CD4-positive, alpha-beta T cell treated with Interleukin-6 at 100 ng/mL for 8 hours (primary cell): ENCODE measurements around the gene SORCS2.

ENCODE experiments used
- DNase-seq: peaks from one replicate; pipeline ENCODE4 v3.0.0-alpha.2; 2020; ENCODE audit warnings: mixed read lengths, low spot score

The SORCS2 gene

DNA sequence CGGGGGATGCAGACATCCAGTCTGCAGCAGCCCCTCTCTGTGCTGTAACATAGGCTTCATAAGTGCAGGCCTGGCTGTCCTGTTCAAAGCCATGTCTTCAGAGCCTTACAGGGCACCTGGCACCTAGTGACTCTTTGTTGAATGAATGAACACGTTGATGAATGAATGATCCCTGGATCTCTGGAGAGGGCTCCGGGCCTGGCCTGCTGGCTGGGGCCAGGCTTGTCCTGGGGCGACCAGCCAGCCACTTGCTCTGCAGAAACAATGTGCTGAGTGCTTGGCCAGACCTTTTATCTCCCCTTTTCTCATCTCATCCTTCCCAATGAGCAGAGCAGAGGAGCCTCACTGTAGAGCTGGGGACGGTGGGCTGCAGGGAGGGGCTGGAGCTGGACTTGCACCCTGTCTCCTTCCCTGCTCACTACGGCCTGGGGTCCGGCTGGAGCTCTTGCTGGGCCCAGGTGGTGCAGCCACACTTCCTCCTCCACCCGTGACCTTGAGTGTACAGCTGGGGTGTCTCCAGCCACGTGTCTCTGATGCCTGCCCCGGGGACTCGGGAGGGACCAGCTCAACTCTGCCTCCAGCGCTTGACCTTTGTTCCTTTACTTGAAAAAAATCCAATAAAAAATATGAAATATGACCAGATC is 164.5 kb downstream of the SORCS2 start:
- DNase-seq, result no peak

DNA sequence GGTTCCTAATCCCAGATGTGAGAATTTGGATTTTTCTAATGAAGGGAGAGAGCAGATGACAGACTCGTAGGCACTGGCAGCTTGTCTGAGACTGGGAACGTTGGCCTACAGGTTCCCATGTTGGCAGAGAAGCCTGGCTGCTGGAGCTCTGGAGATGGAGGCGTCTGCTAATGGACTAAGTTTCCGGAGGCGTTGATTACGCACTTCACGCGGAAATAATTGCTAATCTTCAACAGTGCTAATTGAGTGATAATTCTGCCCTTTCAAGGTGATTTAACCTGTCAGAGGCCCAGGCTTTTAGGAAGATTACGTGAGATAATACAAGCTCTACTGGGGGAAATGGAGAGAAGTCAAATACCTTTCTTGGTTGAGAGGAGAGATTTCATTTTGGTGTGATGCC is 165.0 kb downstream of the SORCS2 start:
- no peak for DNase-seq

DNA sequence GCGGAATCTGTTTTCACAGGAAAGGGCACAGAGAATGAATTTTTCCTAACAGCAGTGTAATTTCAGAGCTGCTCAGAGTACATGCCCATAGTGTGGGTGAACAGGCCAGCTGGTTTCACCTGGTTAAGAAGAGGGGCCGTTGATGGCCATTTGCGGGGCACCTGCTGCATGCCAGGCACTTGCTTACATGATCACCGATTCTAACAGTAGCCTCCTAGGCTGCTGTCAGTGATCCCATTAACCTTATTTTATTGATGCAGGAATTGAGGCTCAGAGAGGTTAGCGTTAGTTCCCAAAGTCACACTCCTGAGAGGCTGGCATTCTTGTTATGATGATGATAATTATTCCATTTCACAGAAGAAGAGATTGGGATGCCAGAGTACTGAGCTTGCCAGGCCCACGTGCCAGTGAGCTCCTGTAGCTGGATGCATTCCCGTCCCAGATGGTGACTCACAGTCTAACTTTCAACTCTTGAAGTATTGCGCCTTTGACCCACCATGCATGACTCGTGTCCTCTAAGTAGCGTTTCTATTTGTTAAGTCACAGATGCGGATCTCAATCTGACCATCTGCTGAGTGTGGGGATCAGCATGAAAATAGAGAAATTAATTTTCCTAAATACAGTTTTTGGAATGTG is 165.9 kb downstream of the SORCS2 start:
- no peak for DNase-seq

DNA sequence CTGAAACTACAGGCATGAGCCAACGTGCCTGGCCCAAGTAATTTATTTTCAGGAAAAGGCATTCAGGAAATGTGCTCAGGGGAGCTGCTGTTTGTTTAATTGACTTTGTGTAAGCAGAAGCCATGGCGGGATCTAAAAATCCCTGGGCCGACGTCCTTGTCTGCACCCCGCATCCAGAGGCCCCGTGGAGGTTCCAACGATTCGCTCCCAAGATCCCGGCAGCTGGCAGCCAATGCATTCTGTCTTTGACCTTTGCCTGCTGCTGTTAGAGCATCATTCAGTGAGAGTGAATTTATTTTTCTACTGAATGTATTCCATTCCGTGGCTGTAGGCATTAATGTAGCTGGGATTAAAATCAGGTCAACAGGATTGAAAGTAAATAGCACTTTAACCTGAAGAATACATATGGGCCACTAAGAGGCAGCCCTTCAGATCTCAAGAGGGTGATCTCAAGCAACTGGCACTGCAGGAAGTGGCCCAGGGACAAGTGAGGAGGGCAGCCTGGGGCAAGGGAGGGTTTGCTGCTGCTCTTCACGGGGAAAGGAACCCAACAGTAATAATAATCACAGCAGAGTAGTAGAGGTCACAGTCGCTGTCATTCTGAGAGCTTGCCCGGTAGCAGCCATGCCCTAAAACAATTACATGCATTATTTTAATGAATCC is 167.2 kb downstream of the SORCS2 start:
- DNase-seq, result no peak

DNA sequence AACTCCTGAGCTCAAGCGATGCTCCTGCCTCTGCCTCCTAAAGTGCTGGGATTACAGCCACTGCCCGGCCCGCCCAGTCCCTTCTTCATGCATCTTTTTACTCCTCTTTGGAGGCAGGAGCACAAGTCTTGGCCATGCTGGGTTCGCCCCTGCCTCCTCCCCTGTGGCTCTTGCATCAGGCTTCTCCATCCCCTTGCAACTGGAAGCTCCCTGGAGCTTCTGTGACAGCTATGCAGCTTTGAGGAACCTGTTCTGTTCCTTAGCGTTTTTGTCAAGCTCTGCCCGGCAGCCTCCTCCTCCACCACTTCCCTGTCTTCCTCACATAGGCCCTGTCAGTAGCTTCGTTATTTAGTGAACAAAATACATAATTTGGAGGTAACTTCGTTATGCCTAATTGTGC is 168.5 kb downstream of the SORCS2 start:
- no peak for DNase-seq

DNA sequence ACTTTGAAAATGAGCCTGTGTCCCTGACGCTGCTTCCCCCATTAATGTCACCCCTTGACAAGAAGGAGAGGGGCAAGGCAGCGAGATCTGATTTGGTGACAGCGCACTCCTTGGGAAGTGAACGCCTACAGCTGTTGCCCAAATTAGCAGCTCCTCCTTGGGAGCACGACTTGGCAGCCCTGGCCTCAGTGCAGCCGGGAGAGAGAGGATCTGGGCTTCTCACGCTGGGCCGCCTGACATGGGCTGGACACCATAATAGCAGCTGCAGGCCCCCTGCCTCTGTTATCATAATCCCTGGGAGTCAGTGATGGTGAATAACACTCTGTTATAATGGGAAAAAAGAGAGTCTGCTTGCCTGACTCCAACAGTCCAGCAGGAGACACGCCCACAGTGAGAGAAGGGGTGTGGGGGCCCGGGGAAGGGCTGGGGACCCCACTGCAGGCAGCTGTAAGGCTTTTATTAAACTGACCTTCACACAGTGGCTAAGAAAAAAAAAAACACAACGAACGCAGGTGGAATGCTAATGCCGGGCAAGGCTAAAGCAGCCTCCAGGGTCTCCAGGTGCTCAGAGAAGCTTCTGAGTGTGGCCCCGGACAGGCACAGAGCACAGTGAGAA is 169.1 kb downstream of the SORCS2 start:
- no peak for DNase-seq

DNA sequence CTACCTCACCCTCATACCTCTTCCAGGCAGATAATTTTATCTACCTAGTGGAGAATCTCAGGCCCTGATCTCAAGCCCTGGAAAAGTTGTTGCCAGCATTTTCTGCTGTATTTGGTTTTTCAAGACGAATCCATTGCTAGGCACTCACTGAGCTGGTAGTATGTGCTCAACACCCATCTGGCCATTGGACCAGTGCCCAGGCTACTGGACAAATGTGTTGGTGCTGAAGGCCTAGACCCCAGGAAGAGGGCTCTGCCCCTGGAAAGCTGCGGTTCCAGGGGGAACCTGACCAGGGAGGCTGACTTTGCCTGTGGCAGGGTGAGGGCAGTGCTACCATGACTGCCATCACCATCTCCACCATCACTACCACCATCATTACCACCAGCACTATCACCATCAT is 170.0 kb downstream of the SORCS2 start:
- no peak for DNase-seq

DNA sequence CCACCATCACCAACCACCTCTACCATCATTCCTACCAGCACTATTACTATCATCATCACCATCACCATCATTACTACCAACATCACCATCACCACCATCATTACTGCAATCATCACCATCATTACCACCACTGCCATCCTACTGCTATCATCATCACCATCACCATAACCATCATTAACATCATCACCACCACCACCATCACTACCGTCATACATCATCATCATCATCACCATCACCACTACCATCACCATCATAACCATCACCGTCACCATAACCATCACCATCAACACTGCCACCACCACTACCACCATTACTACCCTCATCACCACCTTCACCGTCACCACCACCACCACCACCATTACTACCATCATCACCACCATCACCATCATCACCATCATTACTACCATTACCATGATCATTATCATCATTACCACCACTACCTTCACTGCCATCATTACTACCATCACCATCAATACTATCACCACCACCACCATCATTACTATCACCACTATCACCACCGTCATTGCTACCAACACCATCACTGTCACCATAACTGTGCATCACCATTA is 170.6 kb downstream of the SORCS2 start:
- no peak for DNase-seq

DNA sequence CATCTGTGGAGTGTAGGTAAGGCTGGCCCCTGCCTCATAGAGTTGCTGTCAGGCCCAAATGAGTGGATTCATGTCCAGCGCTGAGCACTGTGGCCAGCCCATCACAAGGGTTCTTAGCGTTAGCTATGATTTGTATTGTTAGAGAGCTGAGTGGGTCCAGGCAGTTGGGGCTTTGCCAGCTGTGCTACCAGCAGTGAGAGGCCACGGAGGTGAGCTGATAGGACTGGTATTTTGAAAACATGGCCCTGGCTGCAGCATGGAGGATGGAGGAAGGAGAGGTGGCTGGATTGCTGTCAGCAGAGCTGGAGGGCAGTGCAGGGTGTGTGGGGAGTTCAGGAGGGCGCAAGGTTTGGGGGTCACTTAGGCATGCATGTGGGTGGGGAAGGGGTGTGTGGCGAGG is 172.6 kb downstream of the SORCS2 start:
- no peak for DNase-seq

DNA sequence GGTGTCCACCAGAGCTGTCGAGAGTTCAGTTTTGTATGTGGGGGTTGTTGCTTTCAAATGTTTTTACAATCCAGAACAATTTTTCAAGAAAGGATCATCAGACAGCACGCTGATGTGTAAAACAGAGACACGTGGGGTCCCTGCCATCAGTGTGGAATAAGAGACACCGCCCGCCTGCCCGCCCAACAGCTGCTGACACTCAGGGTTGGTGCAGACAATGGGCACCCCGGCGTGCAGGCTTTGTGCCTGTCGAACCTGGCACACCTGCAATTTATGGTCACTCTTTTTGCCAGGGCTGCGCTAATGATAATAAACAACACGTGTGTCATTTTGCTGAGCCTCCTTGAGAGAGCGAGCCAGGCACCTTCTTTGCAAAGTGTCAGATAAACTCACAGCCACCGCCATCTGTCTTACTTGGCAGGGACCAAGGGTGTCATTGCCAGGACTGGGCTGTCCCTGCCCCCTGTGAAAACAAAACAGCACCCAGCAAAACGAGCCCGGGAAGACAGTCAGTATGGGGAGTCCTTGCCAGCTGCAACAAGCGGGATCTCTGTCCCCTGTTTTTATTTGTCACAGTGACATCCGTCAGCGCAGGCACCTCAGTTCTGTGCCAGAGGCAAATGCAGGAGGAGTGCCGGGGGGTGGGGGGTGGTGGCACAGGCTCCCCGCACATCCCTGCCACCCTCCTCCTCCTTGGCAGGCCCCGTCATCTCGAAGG is 173.3 kb downstream of the SORCS2 start:
- DNase-seq, result no peak

DNA sequence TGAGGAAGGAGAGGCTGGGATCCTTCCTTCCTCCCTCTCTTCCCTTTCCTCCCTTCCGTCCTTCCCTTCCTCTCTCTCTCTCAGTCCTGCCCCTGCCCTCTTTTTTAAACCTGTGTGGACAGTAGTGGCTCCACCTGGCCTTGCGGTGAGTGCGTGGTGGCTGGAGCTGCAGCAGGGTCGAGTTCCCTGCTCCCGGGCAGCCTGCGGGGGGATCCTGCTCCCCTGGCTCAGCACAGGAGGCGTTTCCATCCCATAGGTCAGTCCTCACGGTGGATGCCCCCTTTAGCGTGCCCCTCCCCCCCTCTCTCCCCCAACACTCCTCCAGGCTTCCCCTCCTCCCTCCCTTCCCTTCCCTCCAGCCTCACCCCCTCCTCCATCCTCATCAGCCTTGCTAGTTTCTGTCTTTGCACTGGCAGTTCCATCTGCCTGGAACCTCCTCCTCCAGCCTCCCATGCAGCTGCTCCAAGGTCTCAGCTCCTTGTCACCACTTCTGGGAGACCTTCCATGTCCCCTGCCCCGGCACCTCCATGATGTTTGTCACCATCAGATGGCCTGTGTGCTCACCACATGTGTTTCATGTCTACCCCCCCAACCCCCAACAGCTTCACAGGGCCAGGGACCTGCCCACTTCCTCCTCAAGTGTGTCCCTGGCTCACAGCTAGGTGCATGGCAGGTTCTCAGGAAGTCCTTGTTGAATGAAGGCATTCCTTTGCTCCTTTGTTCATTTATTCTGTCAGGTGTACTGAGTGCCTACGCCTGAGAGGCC is 174.0 kb downstream of the SORCS2 start:
- no peak for DNase-seq

DNA sequence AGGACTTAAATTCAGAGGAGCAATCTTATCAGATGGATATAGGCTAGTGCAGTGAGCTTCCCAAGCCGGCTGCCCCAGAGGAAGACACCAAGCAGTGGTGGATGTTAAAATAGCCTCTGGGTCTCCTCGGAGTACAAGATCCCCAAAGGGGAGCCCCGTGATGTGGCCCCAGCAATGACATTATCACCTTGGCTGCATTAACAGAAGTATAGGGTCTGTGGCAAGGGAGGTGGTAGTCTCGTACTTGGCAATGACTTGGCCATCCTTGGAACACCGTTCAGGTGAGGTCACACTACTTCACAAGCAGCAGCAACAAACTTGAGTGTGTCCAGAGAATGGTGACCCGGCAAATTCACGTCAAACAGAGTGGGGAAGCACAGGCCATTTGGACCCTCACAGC is 174.6 kb downstream of the SORCS2 start:
- DNase-seq, result no peak

DNA sequence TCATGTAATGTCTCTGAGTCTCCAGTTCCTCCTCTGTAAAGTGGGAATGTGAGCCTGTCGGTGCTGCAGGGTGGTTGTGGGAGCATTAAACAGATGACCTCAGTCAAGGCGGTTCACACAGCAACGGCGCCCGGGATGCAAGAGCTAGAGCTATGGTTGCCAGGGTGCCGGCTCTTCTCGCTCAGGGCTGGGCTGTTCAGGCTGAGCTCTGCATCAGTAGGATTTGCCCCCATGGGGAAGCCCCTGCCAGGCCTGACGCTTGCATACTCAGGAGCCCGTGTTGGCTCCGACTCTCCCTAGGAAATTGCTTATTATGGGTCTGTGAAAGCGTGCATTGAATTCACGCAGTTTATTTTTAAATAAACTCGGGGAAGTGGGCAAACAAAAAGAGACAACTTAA is 175.1 kb downstream of the SORCS2 start:
- DNase-seq, result no peak

DNA sequence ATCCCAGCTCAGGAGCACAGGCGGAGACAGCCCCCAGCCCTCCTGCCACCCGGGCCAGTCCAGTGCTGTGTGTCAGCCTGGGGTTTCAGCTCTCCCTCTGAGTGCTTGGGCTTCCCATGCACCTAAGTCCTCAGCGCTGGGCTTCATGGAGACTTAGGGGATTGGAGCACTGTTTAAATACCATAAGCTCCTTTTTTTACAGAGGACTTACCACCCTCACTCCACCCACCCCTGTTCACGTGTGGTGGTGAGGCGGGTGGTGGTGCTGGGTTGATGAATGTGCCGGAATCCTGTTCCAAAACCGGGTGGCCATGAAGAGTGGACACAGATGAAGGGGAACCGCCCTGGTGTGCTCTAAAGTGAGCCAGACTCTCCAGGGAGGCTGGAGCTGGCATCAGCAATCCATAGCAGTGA is 175.5 kb downstream of the SORCS2 start:
- DNase-seq, result no peak

DNA sequence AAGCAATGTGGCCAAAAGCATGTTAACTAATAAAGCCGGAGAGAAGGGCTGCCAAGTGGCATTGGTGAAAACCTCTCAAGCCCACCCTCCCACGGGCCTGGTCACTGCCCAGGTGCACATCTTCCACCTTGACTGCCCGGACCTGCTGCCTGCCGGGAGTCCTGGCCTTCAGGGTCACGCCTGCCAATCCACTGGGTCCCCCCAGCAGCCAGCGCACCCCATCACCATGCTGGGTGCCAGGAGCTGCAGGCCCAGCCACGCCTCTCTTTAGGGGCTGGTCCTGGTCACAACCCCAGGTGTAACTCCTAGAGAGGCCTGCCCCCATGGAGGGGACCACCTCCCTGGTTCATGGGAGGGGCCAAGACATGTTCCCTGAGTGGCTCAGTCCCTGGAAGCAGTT is 176.0 kb downstream of the SORCS2 start:
- DNase-seq, result no peak

DNA sequence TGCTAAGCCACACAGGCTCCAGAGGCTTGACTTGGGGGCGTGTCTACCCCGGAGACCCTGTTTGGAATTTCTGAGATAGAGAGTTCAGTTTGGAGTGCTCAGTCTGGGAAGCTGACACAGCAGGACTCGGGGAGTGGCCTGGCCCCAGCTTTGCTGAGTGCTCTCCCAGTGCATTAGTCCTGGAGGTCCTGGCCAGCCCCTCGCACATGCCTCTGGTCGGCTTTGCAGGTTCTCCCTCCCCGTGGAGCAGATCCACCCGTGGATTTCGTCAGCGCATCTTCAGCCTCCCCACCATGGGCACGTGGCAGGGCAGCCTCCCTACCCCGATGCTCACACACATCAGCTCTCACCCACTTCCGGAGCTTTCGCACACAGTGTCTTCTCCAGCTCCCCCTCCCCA is 177.2 kb downstream of the SORCS2 start:
- no peak for DNase-seq

DNA sequence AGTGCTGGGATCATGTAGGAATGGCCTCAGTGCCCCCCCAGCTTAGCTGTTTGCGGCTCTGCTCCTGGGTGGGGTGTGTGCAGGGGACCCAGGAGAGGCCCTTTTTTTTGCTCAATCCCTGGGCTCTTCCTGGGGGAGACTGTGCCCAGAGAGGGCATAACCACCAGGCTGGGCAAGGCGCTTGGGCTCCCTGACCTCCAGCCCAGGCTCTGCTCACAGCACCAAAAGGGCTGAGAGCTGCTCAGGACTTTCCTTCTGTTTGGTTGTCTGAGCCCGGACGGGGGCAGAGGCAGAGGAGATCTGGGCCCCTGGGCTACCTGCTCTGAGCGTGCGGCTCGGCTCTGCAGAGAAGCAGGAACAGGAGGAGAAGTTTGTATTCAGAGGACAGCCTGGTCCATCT is 177.7 kb downstream of the SORCS2 start:
- DNase-seq, result no peak

DNA sequence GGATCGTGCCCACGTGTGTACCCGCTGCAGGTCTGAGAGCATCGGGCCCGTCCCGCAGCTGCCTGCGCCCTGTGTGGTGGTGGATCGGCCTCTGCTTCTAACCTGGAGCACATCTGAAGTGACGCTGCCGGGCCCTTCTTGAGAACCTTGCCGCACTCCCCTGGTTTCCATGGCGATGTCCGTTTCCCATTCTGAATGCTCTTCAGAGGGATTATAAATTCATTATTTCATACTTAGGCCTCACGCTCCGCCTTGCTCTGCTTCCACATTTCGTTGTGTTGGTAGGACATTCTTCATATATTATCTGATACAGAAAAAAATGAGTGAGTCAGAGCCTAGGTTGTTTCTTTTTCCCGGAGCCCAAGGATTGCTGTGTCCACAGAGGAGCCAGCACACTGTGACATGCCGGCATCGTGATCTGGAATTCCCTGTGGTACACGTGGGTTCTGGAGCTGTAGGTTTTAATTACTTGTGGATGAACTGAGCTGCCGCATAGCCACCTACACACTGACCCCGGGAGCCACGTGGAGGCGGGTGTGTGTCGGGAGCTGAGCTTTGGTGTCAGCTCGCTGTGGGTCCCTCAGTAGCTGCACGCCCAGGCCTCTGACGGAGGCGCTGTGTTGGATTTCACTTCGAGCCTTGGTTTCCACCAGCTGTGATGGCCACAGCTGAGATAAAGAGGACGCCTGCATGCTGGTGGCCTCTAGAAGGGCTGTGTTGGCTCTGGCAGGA is 179.0 kb downstream of the SORCS2 start:
- DNase-seq, result no peak

DNA sequence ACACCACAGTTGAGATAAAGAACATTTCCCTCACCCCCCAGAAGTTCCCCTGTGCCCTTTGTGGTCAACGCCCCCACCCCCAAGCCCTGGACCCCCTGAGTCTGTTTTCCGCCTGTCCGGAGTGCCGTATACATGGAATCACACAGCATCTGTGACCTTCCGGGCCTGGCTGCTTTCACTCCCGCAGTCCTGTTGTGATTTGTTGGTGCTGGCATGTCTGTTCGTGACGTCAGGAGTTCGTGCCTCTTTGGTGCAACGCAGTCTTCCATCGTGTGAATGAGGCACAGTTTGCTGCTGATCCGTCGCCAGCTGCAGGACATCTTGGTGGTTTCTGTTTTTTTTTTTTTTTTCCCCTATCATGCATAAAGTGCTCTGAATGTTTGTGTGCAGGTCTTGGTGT is 180.3 kb downstream of the SORCS2 start:
- DNase-seq, result no peak

DNA sequence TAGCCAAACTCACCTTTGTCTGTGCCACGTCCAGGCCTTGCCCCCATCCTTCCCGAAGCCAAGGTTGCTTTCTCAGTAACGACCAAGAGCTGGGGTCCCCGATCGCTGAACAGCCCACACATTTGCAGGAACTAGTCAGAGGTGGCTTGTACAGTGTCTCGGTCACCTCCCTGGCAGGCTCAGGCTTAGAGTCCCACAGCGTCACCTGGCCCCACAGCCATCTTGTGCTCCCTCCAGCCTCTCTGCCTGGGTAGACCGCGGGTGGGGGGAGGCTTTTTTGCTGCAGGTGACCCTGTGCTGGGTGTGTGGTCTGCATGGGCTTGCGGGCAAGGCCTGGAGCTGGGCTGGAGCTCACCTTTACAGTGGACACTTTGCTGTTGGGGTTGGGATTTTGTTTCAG is 182.2 kb downstream of the SORCS2 start:
- no peak for DNase-seq

DNA sequence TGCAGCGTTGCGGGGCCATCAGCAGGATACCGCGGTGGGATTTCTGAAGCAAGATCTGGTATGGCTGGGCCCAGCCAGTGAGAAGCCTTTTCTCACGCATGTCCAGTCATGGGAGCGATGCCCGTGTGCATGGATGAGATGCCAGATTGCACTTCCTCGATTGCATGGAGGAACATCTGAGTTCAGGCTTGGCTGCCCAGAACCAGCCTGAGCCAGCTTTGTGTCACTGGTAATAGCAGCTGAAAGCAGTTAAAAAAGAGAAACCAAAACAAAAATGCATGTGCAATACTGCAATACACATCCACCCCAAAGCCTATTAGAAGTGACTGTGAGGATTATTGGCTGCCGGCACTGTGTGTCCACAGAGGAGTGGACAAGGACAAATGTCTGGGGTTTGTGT is 183.1 kb downstream of the SORCS2 start:
- no peak for DNase-seq
